Endothelial cell of umbilical vein (primary cell): ENCODE data around the gene LYRM9.

Experiments used
- EZH2 ChIP-seq: IDR thresholded peaks from 2 replicates; pipeline ENCODE4 v1.6.1; 2012; ENCODE audit warnings: borderline replicate concordance, low read depth, mild to moderate bottlenecking, moderate library complexity, low read length, inconsistent platforms; ENCODE audit not compliant: severe bottlenecking
- JUN ChIP-seq: IDR thresholded peaks from 2 replicates; pipeline ENCODE4 v1.6.1; 2011; ENCODE audit warnings: borderline replicate concordance, low read depth; ENCODE audit not compliant: insufficient read length, insufficient read depth
- MAX ChIP-seq: IDR thresholded peaks from 2 replicates; pipeline ENCODE4 v1.6.1; 2011; ENCODE audit not compliant: insufficient read depth, insufficient read length
- MYC ChIP-seq: IDR thresholded peaks from one replicate; pipeline ENCODE4 v1.6.1; 2011; ENCODE audit warnings: mild to moderate bottlenecking, low read depth, low read length
- POLR2A ChIP-seq: IDR thresholded peaks from 2 replicates; pipeline ENCODE4 v1.6.1; 2012; ENCODE audit warnings: low read depth, mild to moderate bottlenecking, control low read depth, low read length
- POLR2AphosphoS5 ChIP-seq: IDR thresholded peaks from 2 replicates; pipeline ENCODE4 v1.6.1; 2012; ENCODE audit warnings: low read depth, mild to moderate bottlenecking, control low read depth, low read length, moderate library complexity; ENCODE audit not compliant: insufficient read depth
- TF ChIP-seq, protein P1 (sequence below), 2 donors: IDR thresholded peaks; 1 replicate in 1 of 2; 2 replicates in 1 of 2; pipeline ENCODE4 v1.5.1; 2011; ENCODE audit warnings: low read length in 2 of 2, mild to moderate bottlenecking in 2 of 2, moderate library complexity in 2 of 2, control low read depth in 1 of 2, inconsistent platforms in 1 of 2, low read depth in 1 of 2; ENCODE audit not compliant: insufficient read depth in 1 of 2; ENCODE audit errors: extremely low read depth in 1 of 2

GRCh38 chr17:27906623-27907022 is 13.5 kb upstream of the LYRM9 start:
- TF ChIP-seq EZH2 (no peak), POLR2A (no peak), POLR2AphosphoS5 (no peak), MAX (no peak), JUN (no peak), MYC (no peak)
- TF ChIP-seq, protein P1, sequence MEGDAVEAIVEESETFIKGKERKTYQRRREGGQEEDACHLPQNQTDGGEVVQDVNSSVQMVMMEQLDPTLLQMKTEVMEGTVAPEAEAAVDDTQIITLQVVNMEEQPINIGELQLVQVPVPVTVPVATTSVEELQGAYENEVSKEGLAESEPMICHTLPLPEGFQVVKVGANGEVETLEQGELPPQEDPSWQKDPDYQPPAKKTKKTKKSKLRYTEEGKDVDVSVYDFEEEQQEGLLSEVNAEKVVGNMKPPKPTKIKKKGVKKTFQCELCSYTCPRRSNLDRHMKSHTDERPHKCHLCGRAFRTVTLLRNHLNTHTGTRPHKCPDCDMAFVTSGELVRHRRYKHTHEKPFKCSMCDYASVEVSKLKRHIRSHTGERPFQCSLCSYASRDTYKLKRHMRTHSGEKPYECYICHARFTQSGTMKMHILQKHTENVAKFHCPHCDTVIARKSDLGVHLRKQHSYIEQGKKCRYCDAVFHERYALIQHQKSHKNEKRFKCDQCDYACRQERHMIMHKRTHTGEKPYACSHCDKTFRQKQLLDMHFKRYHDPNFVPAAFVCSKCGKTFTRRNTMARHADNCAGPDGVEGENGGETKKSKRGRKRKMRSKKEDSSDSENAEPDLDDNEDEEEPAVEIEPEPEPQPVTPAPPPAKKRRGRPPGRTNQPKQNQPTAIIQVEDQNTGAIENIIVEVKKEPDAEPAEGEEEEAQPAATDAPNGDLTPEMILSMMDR (IDR thresholded peaks at IDR 0.05; ENCODE audit: extremely low read depth in 1 of 2, insufficient read depth in 1 of 2, low read depth in 1 of 2, low read length in 2 of 2): no peak
